ENCODE data around the gene PRSS56.

PRSS56 gene

GRCh38 chr2:232502911-232503808 lies 17.0 kb upstream of the PRSS56 start:
- DNase-seq = peak; percentile 82

DNA sequence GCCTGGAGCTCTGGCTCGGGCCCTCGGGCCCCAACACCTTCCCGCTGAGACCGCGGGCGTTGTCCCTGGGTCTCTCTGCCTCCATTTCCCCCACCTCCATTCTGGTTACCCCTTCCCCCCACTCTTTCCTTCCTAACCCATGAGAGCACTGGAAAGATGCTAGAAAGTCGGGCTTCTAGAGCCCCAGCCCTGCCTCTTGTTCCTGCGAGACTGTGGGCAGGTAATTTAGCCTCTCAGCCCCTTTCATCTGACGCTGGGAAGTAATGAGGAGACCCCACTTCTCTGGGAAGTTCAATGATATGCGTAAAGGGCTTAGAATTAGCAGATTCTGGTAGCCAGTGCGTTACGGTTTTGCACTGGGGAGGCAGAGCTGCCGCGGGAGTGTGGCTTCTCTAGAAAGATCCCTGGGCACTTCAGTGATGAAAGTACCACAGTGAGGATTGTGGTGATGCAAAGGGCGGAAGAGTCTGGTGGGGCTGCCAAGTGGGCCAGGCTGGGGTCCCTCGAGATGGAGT lies 16.3 kb upstream of the PRSS56 start:
- DNase-seq = no peak

DNA sequence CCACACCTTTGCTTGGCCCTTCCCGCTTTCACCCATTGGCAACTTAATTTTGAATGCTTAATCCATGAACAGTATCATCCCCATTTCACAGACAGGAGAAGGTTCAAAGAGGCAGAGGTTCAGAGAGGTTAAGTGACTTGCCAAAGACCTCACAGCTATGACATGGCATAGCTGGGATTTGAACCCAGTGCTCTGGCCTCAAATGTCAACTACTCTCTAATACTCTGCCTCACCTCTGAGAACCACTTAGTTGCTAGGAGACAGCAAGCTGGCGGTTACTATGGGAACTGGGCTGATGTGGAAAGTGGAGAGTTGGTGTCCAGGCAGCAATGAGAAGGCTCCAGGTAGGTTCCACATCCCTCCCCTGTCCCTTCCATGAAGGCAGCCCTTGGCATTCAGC lies 15.8 kb upstream of the PRSS56 start:
- DNase-seq = peak; percentile 65

GRCh38 chr2:232505856-232506255 lies 14.3 kb upstream of the PRSS56 start:
- DNase-seq = no peak

GRCh38 chr2:232506709-232507108 lies 13.5 kb upstream of the PRSS56 start:
- no peak for DNase-seq

DNA sequence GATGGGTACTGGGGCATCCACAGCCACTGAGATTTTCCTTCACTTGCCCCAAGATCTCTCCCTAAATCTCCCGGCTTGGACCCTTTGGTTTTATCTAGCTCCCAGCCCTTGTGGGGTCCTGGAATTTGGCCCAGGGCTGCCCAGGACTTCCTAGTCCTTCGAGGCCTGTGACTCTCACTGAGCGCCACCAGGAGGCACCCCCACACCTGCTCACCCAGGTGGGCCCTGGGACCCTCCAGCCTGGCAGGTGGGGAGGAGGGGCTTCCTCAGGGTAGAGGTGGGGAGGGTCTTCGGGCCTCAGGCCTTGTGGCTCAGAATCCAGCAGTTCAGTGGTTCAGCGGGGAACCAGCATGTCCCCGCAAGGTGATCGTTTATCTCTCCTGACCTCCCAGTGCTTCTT lies 11.9 kb upstream of the PRSS56 start:
- DNase-seq = no peak

DNA sequence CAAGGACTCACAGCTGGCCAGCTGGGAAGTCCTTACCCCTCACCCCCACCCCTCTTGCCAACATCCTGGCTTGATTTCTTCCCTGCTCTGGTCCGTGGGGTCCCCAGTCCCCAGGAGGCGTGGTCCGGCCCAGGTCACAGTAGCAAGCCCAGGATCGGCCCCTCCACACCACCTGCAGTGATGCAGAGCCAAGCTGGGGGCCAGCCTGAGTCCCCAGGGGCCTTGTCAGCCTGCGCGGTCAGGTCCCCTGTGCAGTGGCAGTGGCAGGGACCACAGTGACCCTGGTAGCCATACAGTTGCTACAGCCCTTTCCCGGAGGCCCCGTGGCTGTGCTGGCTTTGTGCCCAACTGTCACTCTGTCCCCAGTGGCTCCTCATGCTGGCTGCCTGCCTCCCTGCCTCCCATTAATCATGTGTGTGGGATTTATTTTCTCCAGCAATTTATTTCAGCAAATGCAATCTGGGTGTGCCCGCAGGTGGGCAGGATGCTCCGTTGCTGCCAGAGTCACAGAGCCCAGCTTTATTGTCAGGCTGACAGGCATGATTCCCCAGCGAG lies 8.8 kb upstream of the PRSS56 start:
- DNase-seq = peak; percentile 70

DNA sequence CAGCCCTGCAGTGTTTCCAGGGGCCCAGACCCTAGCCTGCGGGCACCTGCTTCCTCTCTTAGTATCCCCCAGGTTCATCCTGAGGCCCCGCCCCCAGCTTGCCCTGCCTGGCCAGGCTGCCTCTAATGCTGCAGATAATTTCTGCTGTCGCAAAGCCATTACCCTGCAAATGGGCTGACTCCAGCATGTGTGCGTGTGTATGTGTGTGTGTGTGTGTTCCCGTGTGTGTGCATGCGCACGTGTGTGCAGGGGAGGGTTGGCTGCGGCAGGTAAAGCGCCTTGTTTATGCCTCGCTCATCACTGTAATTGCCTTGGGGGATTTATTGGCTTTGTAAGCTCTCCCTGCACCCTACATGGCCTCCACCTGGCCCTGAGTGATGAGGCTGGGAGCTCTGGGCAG lies 7.6 kb upstream of the PRSS56 start:
- DNase-seq = peak; percentile 75

GRCh38 chr2:232513353-232513752 lies 6.8 kb upstream of the PRSS56 start:
- peak; percentile 22 for DNase-seq

DNA sequence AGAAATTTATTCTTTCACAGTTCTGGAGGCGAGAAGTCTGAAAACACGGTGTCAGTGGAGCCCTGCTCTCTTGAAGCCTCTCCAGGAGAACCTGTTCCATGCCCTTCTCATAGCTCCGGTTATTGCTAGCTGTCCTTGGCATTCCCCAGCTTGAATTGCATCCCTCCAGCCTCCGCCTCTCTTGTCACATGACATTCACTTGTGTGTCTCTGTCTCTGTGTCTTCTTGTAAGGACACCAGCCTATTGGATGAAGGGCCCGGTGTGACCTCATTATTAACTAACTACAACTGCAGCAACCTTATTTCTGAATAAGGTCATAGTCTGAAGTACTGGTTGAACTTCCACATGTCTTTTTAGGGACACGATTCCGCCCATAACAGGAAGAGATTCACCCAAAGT lies 4.5 kb upstream of the PRSS56 start:
- no peak for DNase-seq

- no peak for DNase-seq
These were observed 3.6 kb upstream of the PRSS56 start for GRCh38 chr2:232516551-232516950.

GRCh38 chr2:232518844-232519243 lies 1.3 kb upstream of the PRSS56 start:
- DNase-seq = no peak

DNA sequence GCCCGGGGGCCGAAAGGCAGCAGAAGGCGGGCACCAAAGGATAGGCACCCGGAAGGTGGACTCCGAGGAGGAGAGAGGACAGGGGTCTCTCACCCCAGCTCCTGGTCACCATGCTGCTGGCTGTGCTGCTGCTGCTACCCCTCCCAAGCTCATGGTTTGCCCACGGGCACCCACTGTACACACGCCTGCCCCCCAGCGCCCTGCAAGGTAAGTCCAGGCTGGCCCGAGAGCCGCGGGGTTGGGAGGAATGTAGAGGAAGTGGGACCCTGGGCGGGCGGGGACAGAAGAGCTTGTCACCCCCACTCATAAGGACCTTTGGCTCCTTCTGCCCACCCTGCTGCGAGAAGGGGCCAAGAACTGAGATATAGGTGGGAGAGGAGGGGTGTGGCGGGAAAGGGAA lies 301 bp downstream of the PRSS56 start:
- DNase-seq = no peak

DNA sequence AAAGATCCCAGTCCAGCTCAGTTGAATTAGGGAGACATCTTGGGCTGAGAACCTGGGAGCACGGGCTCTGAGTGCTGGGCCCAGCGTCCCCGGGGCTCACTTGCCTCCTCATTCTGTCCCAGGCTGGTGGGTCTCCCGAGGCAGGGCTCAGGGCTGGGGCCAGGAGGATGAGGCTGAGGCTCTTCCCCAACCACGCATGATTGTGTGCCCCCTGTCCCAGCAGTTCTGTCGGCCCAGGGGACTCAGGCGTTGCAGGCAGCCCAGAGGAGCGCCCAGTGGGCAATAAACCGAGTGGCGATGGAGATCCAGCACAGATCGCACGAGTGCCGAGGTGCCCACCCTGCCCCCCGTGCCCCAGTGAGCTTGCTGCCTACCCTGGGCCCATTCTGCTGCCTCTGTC lies 910 bp downstream of the PRSS56 start:
- DNase-seq = no peak

DNA sequence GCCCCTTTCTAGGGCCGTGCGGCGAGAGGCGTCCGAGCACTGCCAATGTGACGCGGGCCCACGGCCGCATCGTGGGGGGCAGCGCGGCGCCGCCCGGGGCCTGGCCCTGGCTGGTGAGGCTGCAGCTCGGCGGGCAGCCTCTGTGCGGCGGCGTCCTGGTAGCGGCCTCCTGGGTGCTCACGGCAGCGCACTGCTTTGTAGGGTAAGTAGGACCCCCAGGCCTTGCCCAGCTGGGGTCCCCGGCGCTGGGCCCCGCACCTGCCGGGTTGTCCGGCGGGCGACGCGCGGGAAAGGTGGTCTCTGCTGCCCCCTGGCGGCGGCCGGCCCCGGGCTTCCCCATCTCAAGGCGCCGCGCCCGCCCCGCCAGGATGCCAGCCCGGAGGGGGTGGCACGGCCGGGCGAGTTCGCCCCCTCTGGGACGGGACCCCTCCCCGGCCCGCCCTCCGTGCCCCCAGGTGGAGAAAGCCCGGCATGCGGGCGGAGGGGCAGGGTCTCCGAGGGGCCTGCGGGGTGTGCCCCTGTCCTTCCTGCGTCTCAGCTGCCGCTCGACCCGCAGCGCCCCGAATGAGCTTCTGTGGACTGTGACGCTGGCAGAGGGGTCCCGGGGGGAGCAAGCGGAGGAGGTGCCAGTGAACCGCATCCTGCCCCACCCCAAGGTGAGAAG lies 1.9 kb downstream of the PRSS56 start:
- DNase-seq = peak; percentile 36

- no peak for DNase-seq
These were observed 2.6 kb downstream of the PRSS56 start for GRCh38 chr2:232522623-232523401.

- DNase-seq = no peak
These were observed 3.2 kb downstream of the PRSS56 start for GRCh38 chr2:232523402-232523681.

GRCh38 chr2:232523682-232524597 lies 3.8 kb downstream of the PRSS56 start:
- DNase-seq = peak; percentile 57

- no peak for DNase-seq
These were observed 4.6 kb downstream of the PRSS56 start for GRCh38 chr2:232524771-232525170.

- DNase-seq = no peak
These were observed 5.0 kb downstream of the PRSS56 start for GRCh38 chr2:232525199-232525598.

- DNase-seq = peak; percentile 52
These were observed 5.7 kb downstream of the PRSS56 start, which contains the start of gene CHRND for GRCh38 chr2:232525791-232526371. Gene CHRND (plus strand): TSS chr2:232526160. CDS start chr2:232526216, 56 bp downstream.
